OCI-LY1 (cell line): ENCODE measurements around the gene PDZD2.

Experiments used
- EZH2 ChIP-seq: fragments of 200-600 bp; sonication (generic), shearing (Covaris generic); IDR thresholded peaks from 2 replicates; pipeline ENCODE4 v1.8.0; 2017; ENCODE audit warnings: borderline replicate concordance, mixed run types, mild to moderate bottlenecking, antibody characterized with exemption, low read length, moderate library complexity, mixed read lengths
- TF ChIP-seq, protein P1 (sequence below): fragments of 200-600 bp; sonication (generic), shearing (Covaris generic); IDR thresholded peaks from 2 replicates; pipeline ENCODE4 v1.5.1; 2017; ENCODE audit warnings: mild to moderate bottlenecking, antibody characterized with exemption, low read length, moderate library complexity, mixed read lengths

DNA sequence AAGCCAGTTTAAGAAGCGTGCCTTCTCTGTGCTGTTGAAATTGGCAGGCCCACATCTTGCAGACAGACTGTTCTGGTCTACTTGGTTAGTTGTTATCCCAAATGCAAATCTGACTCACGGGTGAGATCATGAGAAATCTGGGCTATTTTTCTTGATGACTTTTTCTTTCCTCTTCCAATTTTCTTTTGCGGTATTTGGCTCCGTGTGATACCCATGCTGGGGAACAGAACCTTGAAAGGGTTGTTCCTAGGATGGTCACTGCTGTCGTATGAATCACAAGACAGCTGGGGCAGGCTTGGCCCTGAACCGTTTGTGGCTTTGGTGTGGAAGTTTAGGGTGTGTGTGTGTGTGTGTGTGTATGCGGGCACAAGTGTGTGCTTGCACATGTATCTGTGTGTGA, 24.6 kb downstream of the PDZD2 start:
- TF ChIP-seq, protein P1, sequence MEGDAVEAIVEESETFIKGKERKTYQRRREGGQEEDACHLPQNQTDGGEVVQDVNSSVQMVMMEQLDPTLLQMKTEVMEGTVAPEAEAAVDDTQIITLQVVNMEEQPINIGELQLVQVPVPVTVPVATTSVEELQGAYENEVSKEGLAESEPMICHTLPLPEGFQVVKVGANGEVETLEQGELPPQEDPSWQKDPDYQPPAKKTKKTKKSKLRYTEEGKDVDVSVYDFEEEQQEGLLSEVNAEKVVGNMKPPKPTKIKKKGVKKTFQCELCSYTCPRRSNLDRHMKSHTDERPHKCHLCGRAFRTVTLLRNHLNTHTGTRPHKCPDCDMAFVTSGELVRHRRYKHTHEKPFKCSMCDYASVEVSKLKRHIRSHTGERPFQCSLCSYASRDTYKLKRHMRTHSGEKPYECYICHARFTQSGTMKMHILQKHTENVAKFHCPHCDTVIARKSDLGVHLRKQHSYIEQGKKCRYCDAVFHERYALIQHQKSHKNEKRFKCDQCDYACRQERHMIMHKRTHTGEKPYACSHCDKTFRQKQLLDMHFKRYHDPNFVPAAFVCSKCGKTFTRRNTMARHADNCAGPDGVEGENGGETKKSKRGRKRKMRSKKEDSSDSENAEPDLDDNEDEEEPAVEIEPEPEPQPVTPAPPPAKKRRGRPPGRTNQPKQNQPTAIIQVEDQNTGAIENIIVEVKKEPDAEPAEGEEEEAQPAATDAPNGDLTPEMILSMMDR = no peak
- no peak for TF ChIP-seq EZH2
